Dedifferentiated amniotic fluid mesenchymal stem cell (primary cell): ENCODE data around the gene PRRT1.
A peak's percentile ranks its signal among the peaks of the same experiment; 100 is the strongest.
"Not testable (repeated sequence)": the region's sequence is repeated elsewhere in the genome, so short reads cannot be mapped to it uniquely, and the experiment has no call there.

Experiments
- DNase-seq: peaks from one replicate; pipeline ENCODE4 v3.0.0-alpha.2; 2016; ENCODE audit errors: extremely low spot score

The PRRT1 gene

DNA sequence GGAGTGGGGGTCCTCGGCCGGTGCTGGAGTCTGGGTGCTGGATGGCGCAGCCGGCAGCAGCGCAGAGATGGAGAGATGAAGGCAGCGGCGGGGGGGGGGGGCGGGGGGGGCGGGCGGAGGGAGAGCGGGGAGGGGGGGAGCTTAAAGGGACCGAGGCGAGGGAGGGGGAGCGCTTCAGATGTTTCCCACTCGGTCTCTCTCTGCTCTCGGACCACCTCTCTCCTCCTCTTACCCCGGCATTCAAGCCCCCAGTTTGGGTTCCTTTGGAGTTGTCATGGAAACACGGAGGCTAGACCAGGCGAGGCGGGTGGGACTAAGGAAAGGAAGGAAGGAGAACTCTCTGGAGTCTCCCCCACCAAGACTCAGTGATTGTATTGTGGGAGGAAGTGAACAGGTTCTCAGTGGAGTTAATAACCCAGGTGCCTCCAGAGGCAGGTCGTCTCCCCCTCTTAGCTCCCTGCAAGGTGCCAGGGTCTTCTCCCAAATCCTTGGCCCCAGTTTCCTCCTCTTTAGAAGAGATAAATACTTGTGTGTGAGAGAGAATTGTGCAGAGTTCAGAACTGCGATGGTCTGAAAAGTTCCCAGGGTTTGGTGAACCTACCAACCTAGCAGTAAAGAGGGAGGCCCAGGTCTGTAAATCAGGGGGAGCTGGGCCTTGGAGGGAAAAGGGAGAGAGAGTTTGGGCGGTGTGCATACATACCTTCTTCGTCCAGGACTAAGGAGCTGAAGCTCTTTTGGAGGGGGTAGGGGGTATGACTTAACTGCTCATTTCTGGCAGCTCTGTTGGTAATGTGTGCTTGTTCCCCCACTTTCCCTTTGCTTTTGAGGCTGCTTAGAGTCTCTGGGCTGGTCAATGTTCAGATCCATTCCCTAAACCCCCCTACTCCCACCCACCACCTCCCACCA lies at the start of gene PRRT1:
Gene PRRT1, minus strand, starts transcription at position 77 of the 906 bp plus-strand sequence. CDS start 112 bp downstream, outside the sequence.
- DNase-seq, result no peak

DNA sequence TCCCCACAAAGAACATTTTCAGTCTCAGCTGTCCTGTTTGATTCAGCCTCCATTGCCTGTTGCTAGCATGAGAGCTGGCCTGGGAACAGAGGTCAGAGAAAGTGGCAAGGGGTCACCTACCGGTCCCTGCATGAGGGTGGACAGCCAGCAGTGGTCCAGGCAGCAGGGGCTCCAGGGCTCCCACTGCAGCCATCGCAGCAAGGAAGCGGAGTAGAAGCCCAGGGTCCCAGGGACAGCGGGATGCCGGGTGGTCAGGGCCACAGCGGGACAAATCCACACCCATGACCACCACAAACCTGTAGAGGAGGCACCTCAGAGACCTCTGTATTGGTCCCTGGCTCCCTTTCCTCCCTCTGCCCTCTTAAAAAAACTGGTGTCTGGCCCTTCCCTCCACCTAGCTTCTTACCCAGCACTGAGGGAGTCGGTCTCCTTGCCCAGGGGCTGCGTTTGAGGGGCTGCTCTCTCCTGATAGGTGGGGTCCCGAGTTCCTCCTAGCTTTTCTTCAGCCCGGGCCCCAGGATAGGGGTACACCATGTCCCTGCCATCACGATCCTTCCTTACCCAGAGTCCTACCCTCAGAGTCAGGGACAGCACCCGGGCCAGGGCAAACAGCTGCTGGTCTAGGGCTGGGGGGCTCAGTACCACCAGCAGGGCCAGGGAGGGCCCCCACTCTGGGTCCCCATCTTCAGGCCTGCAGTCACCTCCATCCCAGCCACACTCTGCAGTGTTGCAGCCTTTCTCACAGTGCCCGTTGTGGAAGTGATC lies 49.2 kb upstream of the PRRT1 start:
- no peak for DNase-seq

DNA sequence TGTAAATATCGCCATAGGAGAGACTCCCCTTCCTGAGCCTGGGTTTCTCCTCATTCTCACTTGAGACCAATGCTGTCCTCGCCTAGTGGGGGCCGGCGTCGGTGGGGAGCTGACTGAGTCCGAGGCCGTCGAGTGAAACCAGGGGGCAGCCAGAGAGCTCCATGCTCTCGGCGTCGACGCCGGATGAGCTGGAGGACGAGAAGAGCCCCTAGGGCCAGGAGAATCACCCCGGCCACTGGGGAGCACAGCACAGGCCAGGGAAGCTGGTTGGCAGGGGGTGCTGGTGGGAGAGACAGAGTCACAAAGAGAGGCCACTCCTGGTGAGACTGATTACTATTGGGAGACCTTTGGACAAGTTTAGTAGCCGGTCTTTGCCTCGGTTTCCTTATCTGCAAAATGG lies 47.1 kb upstream of the PRRT1 start:
- DNase-seq, result no peak

DNA sequence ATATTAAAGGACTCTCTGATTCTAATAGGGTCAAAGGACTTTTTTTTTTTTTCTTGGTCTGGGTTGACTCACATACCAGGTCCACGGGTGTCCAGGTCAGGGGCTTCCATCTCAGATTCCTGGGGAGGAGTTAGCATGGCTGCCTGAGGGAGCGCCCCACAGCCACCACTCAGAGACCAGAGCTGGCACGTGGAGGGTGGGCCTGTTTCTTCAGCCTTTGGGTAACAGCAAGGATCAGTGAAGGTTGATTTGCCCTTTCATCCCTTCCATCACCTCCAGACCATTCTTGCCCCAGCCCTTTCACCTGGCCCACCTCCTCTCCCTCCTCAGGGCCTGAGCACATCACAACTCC lies 46.6 kb upstream of the PRRT1 start:
- DNase-seq, result no peak

DNA sequence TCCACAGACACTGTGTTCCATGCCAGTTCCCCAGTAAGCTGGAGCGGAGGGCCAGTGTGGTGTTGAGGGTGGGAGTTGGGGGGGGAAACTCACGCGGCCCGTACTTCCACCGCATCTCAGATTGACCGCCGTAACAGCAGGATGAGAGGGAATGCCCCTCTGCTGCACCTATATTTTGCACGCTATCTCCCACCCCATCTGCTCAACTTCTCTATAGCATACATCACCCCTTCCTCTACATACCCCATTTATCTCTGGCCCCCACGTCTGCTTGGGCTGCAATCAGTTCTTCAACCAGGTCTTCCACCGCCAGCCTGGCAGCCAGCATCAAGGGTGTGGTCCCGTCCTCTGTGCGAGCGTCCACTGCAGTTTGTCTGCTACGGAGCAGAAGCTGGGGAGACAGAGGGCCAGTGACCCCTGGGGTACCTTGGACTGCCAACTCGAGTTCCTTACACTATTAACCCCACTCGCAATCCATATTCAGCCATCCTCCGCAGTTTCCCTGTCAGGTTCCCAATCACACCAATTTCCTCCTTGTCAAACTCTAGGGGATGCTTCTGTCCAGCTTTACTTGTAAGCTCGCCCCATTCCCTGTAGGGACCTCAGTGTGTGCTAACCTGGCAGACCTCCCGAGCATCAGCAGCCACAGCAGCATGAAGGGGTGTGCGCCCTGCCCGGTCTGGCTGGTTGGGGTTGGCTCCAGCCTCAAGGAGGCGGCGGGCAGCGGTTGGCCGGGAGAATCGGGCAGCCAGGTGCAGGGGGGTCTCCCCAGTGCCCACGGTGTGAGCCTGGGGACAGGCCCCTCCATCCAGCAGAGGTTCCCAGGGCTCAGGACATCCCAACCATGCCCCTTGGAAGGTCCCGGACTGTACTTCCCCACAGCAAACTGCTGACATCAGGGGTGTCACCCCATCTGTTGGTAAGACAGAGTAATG lies 45.2 kb upstream of the PRRT1 start:
- no peak for DNase-seq

DNA sequence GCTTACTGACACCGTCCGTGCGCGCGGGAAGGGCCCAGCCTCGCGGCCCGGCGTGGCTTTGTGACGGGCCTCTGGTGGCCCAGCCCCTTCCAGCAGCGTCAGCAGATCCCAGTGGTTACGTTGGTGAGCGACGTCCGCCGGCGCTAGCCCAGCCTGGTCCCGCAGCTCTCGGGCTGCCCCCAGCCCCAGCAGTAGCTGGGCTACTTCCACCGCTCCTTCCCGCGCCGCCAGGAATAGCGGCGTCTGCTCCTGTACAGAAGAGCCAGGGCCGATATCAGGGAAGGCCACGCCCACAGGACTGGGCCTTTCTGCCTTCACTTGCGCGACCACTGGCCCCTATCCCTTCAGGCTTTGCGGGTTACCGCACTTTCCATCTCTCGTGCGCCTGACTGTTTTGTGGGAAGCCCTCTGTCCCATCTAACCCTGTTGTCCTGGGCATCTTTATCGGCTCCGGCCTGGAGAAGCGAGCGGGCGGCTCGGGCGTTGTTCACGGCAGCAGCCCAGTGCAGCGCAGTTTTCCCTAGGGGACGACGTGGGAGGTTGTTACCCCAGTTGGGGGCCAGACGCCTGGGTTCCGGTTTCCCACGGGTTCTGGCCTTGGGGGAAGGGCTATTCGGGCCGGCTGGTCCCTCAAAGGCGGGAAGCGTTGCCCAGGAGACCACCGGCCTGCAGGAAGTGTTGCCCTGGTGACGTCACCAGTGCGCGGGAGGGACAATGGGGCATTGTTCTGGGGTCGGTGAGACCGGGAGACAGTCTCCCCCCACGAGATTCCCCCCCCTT lies 44.4 kb upstream of the PRRT1 start:
- peak; percentile 31 for DNase-seq

DNA sequence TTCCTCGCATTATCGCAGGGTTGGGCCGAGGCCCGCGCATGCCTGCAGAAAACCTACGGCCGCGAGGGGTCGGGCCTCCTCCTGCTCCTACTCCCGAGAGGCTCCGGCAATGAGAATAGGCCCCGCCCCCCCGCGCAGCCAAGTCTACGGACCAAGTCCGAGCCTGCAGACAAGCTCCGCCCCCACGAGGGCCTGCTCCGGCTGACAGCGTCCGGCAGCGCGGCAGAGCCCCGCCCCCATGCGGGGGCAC lies 43.8 kb upstream of the PRRT1 start:
- peak; percentile 100 for DNase-seq

DNA sequence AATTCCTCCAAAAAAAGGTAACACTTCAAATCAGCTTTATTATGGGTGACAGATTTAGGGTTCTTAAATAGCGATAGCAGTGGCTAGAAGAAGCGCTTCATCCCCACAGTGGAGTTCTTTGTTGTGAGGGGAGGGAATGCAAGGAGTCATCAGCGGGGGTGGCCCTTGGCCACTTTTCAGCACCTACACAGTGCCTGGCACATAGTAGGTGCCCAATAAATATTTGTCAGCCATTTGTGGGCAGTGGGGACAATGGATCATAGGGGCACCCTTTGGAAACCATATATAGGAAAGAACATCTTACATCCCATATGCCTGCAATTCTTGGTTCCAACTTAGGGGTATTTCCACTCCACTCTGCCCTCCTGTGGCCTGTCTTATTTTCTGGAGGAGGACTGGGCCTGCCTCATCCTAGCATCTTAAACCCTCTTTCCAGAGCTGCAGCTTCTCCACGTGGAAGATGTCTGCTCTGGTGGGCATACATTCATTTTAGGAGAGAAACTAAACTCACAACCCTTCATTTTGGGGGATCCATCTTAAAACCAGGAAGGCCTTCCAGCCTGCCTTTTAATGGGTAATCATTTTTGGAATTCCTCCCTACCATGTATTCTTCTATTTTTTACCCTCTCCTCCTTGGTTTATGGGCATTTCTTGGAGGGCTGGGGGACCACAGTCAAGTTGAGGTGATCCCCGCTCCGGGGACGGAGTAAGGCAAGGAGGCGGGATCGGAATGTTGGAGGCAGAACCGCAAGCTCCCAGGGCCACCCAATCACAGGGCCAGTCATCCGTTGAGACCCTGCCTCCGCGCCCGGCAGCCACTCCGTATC lies 43.3 kb upstream of the PRRT1 start:
- DNase-seq, result peak; percentile 64

DNA sequence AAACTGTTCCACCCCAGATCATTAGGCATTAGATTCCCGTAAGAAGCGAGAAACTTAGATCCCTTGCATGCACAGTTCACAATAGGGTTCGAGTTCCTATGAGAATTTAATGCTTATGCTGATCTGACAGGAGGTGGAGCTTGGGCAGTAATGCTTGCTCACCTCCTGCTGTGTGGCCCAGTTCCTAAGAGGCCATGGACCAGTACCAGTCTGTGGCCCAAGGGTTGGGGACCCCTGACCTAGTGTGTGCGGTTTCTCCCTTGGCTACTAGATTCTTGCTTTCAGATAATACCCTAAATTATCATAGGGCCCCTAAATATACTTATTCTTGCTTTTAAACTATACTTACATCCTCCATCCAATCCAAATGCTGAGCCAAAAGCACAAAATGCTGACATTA lies 42.6 kb upstream of the PRRT1 start:
- no peak for DNase-seq

DNA sequence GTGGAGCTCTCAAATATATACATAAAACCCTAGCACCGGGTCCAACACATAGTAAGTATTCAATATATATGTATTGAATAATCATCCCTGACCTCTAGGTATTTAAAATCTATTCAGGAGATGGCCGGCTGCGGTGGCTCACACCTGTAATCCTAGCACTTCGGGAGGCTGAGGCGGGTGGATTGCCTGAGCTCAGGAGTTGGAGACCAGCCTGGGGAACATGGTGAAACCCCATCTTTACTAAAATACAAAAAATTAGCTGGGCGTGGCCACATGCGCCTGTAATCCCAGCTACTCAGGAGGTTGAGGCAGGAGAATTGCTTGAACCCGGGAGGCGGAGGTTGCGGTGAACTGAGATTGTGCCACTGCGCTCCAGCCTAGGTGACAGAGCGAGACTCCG lies 41.4 kb upstream of the PRRT1 start:
- not testable (repeated sequence) for DNase-seq

DNA sequence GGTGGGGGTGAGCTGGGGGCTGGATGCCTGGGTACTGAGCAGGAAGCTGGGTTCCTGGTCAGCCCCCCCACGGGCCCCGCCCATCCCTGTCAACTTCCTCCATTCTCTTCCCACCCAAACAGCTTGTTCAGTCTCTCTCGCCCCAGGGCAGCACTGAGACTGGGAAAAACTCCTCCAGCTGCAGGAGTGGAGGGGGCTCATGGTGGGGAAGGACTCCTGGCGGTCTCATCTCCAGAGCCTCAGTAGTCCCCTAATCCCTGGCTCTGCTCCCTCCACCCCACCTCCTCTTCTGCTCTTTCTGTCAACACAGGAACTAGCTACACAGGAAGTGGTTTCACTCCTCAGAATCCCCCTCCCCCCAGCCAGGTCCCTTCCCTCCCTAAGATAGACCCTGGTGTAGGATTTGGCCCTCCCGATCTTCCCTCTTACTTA lies 40.9 kb upstream of the PRRT1 start, which contains the start of gene GPSM3:
Gene GPSM3, minus strand, starts transcription at position 36 of the 432 bp plus-strand sequence. CDS start 130 bp downstream, outside the sequence.
- DNase-seq, result no peak

DNA sequence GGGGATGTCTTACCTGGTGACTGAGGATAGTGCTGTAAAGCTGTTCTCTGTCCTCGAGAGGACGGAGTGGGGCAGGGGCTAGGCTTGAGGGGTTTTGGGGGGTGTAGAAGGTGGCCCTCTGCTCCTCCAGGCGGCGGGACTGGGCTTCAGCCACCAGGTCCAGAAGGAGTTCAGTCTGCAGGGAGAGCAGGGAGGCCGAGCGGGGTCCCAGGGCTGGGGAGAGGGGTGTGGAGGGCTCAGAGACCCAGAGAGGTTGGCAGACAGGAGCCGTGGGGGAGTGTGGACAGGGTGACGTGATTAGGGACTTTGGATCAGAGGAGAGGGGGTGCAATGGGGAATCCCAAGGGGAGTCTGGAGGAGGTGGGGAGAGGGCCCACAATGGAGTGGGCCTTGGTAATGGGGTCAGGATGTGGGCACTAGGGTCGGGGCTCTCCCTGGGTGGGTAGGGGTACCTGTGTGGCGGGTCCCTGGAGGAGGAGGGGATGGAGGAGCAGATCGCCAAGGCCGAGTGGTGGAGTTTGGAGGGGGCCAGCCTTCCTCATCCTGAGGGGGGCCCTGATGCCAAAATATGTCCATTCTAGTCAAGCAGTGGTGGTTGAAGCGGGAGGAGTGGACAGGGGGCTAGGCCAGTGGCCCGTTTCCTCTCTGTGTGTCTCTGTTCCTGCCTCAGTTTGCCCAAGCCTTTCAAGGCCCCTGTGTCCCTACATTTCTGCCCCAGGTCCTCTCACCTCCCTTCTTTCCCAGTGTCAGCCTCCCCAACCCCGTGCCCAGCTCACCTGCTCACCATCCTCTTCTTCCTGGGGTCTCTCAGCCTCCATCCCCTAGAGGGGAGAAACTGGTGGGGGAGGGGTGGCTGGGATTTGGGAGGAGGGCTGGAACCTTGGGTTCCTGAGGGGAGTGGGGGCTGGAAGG lies 40.2 kb upstream of the PRRT1 start:
- DNase-seq, result no peak

DNA sequence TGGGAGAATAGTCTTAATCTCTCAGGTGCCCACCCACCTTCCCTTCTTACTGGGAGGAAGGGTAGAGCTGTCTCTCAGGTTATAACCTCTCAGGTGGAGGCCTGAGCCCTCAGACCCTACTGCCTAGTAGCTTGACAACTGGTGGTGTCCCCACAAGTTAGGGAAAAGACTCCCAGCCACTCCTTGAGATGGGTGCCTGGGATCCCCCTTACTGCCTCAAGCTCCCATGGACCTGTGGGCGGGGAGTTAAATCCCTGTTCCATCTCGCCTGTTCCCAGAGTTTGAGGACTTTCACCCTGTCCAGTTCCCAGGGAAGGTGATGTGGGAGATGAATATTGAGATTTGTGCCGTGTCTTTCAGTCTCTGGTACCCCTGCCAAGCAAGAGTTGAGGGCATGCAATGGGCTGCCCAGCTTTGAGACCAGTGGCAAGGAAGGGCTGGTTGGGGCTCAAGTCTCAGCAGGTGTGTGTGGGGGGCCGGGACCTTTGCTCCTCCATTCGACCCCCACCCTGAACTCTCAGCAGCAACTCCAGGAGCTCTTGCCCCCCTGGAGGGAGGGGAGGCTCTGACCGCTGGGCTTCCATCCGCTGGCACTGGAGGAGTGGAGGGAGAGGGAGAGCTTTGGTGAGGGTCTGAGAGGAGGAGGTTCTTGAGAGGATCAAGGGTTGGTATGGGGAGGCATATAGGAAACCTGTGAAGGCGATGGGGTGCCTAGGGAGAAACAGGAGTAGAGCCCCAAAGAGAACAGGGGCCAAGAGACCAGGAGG lies 39.4 kb upstream of the PRRT1 start:
- DNase-seq, result no peak

DNA sequence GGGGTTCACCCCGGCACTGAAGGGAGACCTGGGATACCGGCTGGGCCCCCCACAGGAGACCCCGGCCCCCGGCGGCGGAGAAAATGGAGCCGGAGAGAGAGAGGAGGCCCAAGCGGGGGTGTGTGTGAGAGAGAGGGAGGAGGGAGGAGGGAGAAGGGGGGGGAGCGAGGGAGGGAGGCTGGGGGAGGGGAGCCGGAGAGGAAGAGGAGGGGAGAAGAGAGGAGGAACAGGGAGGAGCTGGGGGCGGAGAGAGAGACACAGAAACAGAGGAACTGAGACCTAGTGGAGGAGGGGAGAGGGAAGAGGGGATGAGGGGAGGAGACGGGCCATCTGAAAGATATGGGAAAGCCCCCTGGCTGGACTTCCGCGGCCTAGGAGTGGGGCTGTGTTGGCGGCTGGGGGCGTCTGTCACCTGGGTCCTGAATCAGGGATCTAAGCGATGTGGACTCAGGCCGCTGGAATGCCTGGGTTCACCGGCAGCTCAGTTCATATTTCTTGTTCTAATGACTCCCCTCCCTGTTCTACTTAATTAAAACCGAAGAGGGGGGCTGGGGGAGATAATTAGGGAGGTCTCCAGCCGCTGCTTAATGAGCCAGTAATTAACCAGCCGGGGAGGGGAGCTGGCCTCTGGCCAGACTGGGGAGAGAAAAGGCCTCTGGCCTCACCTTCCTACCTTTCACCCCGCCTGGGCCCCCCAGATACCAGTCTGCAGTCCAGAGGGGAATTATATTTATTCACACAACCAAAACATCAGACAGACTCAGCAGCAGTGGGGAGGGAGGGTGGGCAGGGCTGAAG lies 38.5 kb upstream of the PRRT1 start, which contains the start of gene PBX2:
Gene PBX2, minus strand, starts transcription at position 149 of the 798 bp plus-strand sequence. CDS start 287 bp downstream, outside the sequence.
- DNase-seq, result peak; percentile 79

DNA sequence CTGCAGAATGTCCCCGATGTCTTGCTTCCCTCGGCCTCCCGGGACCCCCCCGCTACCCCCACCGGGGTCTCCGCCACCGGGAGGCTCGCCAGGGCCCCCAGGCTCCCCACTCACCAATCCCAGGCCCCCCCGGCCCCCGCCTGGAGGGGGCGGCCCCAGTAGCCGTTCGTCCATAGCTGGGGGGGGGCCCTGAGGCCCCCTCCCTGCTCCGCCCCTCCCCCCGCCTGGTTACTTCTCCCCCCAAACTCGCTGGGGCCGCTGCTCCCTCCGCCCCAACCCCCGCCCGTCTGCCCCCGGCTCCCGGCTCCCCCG lies 38.0 kb upstream of the PRRT1 start:
- DNase-seq, result no peak

DNA sequence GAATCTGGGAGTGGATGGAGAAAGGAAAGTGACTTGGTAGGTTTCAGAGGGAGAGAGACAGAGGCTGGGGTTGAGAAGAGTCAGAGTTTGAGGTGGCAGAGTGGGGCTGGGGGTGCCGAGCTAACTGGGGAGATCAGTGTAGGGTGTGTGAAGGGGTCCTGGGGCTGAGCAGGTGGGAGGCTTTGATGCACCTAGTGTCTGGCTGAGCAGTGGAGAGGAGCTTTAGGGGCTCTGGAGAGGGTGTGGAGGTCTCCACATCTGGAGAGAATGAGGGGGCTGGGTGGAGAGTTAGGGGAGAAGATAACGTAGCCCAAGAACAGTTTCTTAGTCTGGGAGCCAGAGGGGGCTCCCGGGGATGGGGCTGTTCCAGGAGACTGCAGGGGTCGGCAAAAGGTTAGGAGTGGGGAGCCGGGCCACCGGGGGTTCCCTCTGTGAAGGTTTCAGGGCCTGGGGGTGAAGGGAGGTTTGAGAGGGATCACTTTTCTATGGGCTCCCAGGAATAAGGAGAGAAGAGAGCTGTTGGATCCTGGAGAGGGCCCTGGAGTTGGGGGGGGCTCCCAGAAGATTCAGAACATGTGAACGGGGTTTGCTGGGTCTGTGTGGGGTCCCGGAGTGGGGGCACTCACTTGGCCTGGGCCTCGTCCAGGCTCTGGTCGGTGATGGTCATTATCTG lies 37.5 kb upstream of the PRRT1 start:
- no peak for DNase-seq
